ENCODE results near the gene ACAD11.

DNA sequence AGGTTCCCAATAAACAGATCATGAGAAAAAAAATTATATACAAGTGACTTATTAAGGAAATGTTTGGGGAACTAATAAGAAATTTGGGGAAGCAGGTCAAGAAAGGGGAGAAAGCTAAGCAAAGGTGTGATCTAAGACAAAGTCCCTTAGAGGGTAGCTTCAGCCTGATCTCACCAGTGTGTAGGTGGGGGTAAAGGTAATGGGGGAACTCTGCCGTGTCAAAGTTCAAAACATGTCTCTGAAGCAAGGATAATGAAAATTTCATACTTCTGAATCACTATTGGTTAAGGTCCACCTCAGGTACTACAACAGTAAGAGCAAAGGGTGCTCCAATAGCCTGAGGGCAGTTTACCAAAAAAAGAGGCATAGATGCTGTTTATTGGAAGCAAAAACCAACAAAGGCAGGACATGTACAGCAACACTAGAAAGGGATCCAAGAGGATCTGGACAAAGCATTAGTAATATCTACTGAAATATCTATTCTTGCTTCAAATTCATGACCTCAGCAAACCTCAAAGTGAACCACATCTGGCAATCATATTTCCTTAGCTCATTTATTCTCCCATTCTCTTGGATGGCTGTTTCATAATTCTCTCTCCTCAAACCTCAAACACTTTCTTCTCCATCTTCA is 6.9 kb downstream of the ACAD11 start:
- TF ChIP-seq, protein P1, sequence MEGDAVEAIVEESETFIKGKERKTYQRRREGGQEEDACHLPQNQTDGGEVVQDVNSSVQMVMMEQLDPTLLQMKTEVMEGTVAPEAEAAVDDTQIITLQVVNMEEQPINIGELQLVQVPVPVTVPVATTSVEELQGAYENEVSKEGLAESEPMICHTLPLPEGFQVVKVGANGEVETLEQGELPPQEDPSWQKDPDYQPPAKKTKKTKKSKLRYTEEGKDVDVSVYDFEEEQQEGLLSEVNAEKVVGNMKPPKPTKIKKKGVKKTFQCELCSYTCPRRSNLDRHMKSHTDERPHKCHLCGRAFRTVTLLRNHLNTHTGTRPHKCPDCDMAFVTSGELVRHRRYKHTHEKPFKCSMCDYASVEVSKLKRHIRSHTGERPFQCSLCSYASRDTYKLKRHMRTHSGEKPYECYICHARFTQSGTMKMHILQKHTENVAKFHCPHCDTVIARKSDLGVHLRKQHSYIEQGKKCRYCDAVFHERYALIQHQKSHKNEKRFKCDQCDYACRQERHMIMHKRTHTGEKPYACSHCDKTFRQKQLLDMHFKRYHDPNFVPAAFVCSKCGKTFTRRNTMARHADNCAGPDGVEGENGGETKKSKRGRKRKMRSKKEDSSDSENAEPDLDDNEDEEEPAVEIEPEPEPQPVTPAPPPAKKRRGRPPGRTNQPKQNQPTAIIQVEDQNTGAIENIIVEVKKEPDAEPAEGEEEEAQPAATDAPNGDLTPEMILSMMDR (IDR thresholded peaks at IDR 0.05) = no peak
- TF ChIP-seq POLR2AphosphoS5 (IDR thresholded peaks at IDR 0.05; ENCODE audit: insufficient read depth in 1 of 2, low read depth in 1 of 2) = no peak
